Measurements from ENCODE around the gene CCDC61. TPM values are rescaled to one million over a fixed set of nuclear protein-coding genes. Genes with fewer than 3 reads are reported as not detected.

CCDC61 gene, protein sequence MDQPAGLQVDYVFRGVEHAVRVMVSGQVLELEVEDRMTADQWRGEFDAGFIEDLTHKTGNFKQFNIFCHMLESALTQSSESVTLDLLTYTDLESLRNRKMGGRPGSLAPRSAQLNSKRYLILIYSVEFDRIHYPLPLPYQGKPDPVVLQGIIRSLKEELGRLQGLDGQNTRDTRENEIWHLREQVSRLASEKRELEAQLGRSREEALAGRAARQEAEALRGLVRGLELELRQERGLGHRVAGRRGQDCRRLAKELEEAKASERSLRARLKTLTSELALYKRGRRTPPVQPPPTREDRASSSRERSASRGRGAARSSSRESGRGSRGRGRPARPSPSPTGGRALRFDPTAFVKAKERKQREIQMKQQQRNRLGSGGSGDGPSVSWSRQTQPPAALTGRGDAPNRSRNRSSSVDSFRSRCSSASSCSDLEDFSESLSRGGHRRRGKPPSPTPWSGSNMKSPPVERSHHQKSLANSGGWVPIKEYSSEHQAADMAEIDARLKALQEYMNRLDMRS
- 9.5 TPM for total RNA-seq (ENCODE audit: unreplicated experiment)
- long read RNA-seq, transcript CCDC61-204 (14 exons, 1,817 nt), result major isoform, 6 of 9 reads
- long read RNA-seq, partial matches to known transcripts, result 0 of 9 reads
- long read RNA-seq, other reads (novel, unspliced or antisense), result 3 of 9 reads

DNA sequence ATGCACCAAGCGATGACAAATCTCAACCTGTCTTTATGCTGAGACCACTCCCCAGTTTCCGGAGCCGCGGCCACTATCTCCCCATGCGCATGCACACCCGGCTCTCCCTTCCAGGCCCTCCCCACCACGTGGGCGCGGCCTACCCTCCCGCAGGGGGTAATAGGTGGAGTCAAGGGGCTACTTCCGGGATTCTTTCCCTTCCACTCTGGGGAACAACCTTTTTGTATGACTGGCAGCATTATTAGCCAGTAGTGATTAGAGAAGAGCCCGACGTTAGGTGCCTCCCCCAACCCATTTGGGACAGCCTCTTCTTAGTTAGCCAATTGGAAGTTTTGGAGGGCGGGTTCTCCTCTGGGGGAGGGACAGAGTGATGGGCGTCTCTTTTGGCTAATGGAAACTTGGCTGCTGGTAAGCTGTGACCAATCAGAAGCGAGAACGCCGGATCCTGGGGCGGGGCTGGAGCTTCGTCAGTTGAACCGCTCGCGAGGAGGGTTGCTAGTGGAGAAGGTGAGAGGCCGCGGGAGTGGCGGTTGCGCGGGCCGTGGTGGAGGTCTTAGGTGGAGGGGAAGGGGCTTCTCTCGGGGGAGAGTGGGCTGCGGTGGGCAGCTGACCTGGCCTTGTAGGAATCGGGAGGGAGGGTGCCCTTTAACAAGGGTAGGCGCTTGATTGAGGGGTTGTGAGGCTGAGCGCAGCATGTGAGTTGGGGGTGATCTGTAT is at the start of gene CCDC61:
Gene CCDC61, plus strand, starts transcription at position 470 of the 717 bp plus-strand sequence. CDS start 7,552 bp downstream, outside the sequence.
- Mint-ChIP-seq H3K27ac (ENCODE audit: unreplicated experiment) (no peak within 1 kb of the TSS), H3K4me3 (ENCODE audit: unreplicated experiment) (peak within 1 kb of the TSS; percentile 29)

DNA sequence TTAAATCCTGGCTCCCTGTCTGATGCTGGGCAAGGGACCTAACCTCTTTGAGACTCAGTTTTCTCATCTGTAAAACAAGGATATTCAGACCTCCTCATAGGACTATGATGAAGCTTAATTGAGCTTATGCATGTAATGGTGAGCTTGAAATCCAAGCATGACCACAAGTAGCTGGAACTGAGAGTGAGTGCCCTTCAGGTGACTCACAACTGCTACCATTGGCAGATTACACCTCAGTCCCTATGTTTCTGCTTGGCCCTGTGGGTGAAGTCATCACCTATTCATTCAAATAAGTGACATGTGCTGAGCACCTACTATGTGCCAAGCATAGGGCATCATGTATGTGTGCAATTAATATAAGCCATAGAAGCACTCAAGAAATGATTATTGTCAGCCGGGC is 47.3 kb upstream of the CCDC61 start:
- H3K27ac Mint-ChIP-seq (ENCODE audit: unreplicated experiment), result no peak overlapping the region
- DNase-seq (ENCODE audit: low spot score), result no peak
- H3K4me3 Mint-ChIP-seq (ENCODE audit: unreplicated experiment), result no peak overlapping the region
- no peaks in the 10 kb centered on the region for H3K9me3 Mint-ChIP-seq (ENCODE audit: unreplicated experiment)
- peaks cover 1% of the 10 kb centered on the region for H3K27me3 Mint-ChIP-seq (ENCODE audit: unreplicated experiment)
- peaks cover 50% of the 10 kb centered on the region for H3K36me3 Mint-ChIP-seq (ENCODE audit: low read depth, unreplicated experiment)
- TF ChIP-seq CTCF (IDR thresholded peaks at IDR 0.05; ENCODE audit: unreplicated experiment), result no peak
- H3K4me1 Mint-ChIP-seq (ENCODE audit: unreplicated experiment), result peaks cover 4% of the 10 kb centered on the region

More for the DNA sequence above, at the start of gene CCDC61:
- Mint-ChIP-seq H3K36me3 (ENCODE audit: low read depth, unreplicated experiment) (peaks cover 4% of the 10 kb centered on the region), H3K9me3 (ENCODE audit: unreplicated experiment) (no peaks in the 10 kb centered on the region), H3K4me1 (ENCODE audit: unreplicated experiment) (peaks cover 15% of the 10 kb centered on the region), H3K27me3 (ENCODE audit: unreplicated experiment) (peaks cover 5% of the 10 kb centered on the region)
- DNase-seq (ENCODE audit: low spot score), result peak; percentile 94
- no peak for TF ChIP-seq CTCF (IDR thresholded peaks at IDR 0.05; ENCODE audit: unreplicated experiment)

DNA sequence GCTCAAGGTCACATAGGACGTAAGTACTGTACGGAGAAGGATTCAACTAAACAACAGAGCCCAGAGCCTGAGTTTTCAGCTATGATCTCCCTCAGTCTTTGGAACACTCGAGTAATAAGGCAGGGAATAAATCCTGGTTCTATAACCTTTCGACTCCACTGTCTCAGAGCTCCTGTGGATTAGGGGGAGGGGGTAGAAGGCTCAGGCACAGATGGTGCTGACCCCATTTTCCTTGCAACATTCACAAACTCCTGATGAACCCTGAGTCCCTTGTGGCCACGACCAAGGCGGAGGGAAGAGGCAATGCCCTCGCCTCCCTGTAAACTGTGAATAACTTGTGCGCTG is 43.0 kb upstream of the CCDC61 start:
- peak overlapping the region; percentile 25 for H3K27ac Mint-ChIP-seq (ENCODE audit: unreplicated experiment)
- H3K36me3 Mint-ChIP-seq (ENCODE audit: low read depth, unreplicated experiment), result peaks cover 52% of the 10 kb centered on the region

GRCh38 chr19:45952686-45953505 is 42.4 kb upstream of the CCDC61 start:
- Mint-ChIP-seq H3K4me1 (ENCODE audit: unreplicated experiment) (peaks cover 40% of the 10 kb centered on the region), H3K36me3 (ENCODE audit: low read depth, unreplicated experiment) (peaks cover 51% of the 10 kb centered on the region), H3K4me3 (ENCODE audit: unreplicated experiment) (peak overlapping the region; percentile 78), H3K27me3 (ENCODE audit: unreplicated experiment) (peaks cover 11% of the 10 kb centered on the region), H3K9me3 (ENCODE audit: unreplicated experiment) (no peaks in the 10 kb centered on the region), H3K27ac (ENCODE audit: unreplicated experiment) (peak overlapping the region; percentile 94)
- DNase-seq (ENCODE audit: low spot score), result peak; percentile 68
- TF ChIP-seq CTCF (IDR thresholded peaks at IDR 0.05; ENCODE audit: unreplicated experiment), result no peak

More for the DNA sequence above, 43.0 kb upstream of the CCDC61 start:
- Mint-ChIP-seq H3K4me1 (ENCODE audit: unreplicated experiment) (peaks cover 40% of the 10 kb centered on the region), H3K9me3 (ENCODE audit: unreplicated experiment) (no peaks in the 10 kb centered on the region), H3K4me3 (ENCODE audit: unreplicated experiment) (peak overlapping the region; percentile 39), H3K27me3 (ENCODE audit: unreplicated experiment) (peaks cover 11% of the 10 kb centered on the region)
- no peak for DNase-seq (ENCODE audit: low spot score)
- TF ChIP-seq CTCF (IDR thresholded peaks at IDR 0.05; ENCODE audit: unreplicated experiment), result no peak
